Naive thymus-derived CD8-positive, alpha-beta T cell (primary cell): Measurements from ENCODE around the gene CHCHD4. TPM values are rescaled to one million over a fixed set of nuclear protein-coding genes. Genes with fewer than 3 reads are reported as not detected.

Experiments used
- ATAC-seq, 2 donors: fragments of 150-1000 bp; cut with Tn5 transposase in 1 of 2; sonication (Bioruptor Pico), chemical (Tn5 transposase) in 1 of 2; 1 replicate in 1 of 2; 2 replicates in 1 of 2; pipeline ENCODE4 v1.10.0; 2021; ENCODE audit warnings: mild to moderate bottlenecking in 2 of 2, moderate library complexity in 2 of 2
- POLR2A ChIA-PET: fragments of 350-600 bp; sonication (Branson Sonifier 250); formaldehyde crosslinking; loops from one replicate; lab custom pipeline; 2021; ENCODE audit warnings: antibody characterized with exemption; lab: Charles Lee
- DNase-seq, 10 donors: peaks; one replicate each; pipeline versions ENCODE4 v3.0.0 to v3.0.0-alpha.2; 2020 to 2022
- H3K27ac Mint-ChIP-seq, 10 donors: one replicate each; pipeline ENCODE4 v1.8.0; 2020 to 2022; ENCODE audit warnings: mild to moderate bottlenecking in 10 of 10, mixed read lengths in 10 of 10, moderate library complexity in 4 of 10, inconsistent platforms in 1 of 10
- H3K27me3 Mint-ChIP-seq, 5 donors: one replicate each; pipeline ENCODE4 v1.8.0; 2021 to 2022; ENCODE audit warnings: mixed read lengths in 5 of 5
- H3K36me3 Mint-ChIP-seq, 3 donors: one replicate each; pipeline ENCODE4 v1.8.0; 2020 to 2022; ENCODE audit warnings: mixed read lengths in 3 of 3, mild to moderate bottlenecking in 2 of 3, inconsistent platforms in 1 of 3
- H3K4me1 Mint-ChIP-seq, 4 donors: one replicate each; pipeline ENCODE4 v1.8.0; 2021 to 2022; ENCODE audit warnings: mixed read lengths in 4 of 4
- H3K4me3 Mint-ChIP-seq, 10 donors: one replicate each; pipeline ENCODE4 v1.8.0; 2020 to 2022; ENCODE audit warnings: mild to moderate bottlenecking in 10 of 10, mixed read lengths in 10 of 10, moderate library complexity in 6 of 10, inconsistent platforms in 1 of 10
- H3K9me3 Mint-ChIP-seq, 9 donors: one replicate each; pipeline ENCODE4 v1.8.0; 2020 to 2022; ENCODE audit warnings: mixed read lengths in 9 of 9, mild to moderate bottlenecking in 3 of 9, inconsistent platforms in 1 of 9, moderate library complexity in 1 of 9
- polyA plus RNA-seq, 3 donors: library from polyadenylated mRNA; unstranded; fragments of 300-500 nt; fragmentation: Illumina TruSeq; gene quantifications; one replicate each; pipeline ENCODE4 v1.2.3, GENCODE V29; 2021
- total RNA-seq, 8 experiments: library from RNA in 2 of 8; stranded (reverse) in 2 of 8; gene quantifications; one replicate each; pipeline ENCODE4 v1.2.3 and lab custom pipeline; 2021 to 2026

The CHCHD4 gene
- total RNA-seq (1 to 10 TPM; 9.1 to 9.6 TPM), polyA plus RNA-seq (10 to 100 TPM in 2 of 3 donors, 1 to 10 TPM in 1; 6.8 to 15.8 (median 11.5) TPM), total RNA-seq (lab: John Stamatoyannopoulos, UW) (2.0 to 21.2 (median 10.4) reads per million in 6 experiments)

GRCh38 chr3:14124615-14125192 is at the start of gene CHCHD4, which contains the start of gene TMEM43:
Gene CHCHD4 (minus strand): TSS chr3:14124870. CDS start chr3:14124676, 194 bp downstream.
Gene TMEM43 (plus strand): TSS chr3:14125052. CDS start chr3:14125194, 142 bp downstream.
- POLR2A ChIA-PET: interaction anchor here (0.9 to 7.7 kb wide), 16 partner anchors 8 to 1283 kb away, joined by 3 to 124 read pairs (median 4); partner anchors contain the start of genes CCDC174, LSM3, RPL32 and XPC
- Mint-ChIP-seq H3K4me3 (peak within 1 kb of the TSS; percentile 92 to 97 (median 95)), H3K4me1 (peaks cover 37 to 76% (median 64%) of the 10 kb centered on the region in 4 donors), H3K27ac (peak within 1 kb of the TSS; percentile 87 to 98 (median 96)), H3K9me3 (no peaks in the 10 kb centered on the region), H3K27me3 (no peaks in the 10 kb centered on the region), H3K36me3 (peaks cover 0 to 37% (median 11%) of the 10 kb centered on the region in 3 donors)
- DNase-seq (peak; percentile 96 to 100 (median 98)), ATAC-seq (peak; percentile 88 to 92)

GRCh38 chr3:14172496-14172895 is 47.8 kb upstream of the CHCHD4 start:
- POLR2A ChIA-PET: interaction anchor here (0.6 kb wide), 1 partner anchor 721 kb away, joined by 3 read pairs; no protein-coding TSS in a partner anchor
- H3K27ac Mint-ChIP-seq: no peak overlapping the region
- H3K4me1 Mint-ChIP-seq: peaks cover 46 to 72% (median 58%) of the 10 kb centered on the region in 4 donors
- H3K36me3 Mint-ChIP-seq: peaks cover 17 to 59% (median 42%) of the 10 kb centered on the region in 3 donors
- no peak overlapping the region for H3K4me3 Mint-ChIP-seq
- no peak for DNase-seq
- no peak for ATAC-seq
- H3K9me3 Mint-ChIP-seq: no peaks in the 10 kb centered on the region
- no peaks in the 10 kb centered on the region for H3K27me3 Mint-ChIP-seq

GRCh38 chr3:14170531-14171159 is 46.0 kb upstream of the CHCHD4 start:
- H3K27me3 Mint-ChIP-seq: no peaks in the 10 kb centered on the region
- ATAC-seq (no peak), DNase-seq (no peak)
- peaks cover 40 to 69% (median 49%) of the 10 kb centered on the region in 4 donors for H3K4me1 Mint-ChIP-seq
- H3K36me3 Mint-ChIP-seq: peaks cover 21 to 78% (median 56%) of the 10 kb centered on the region in 3 donors
- peak overlapping the region in 1 of 10 donors; percentile 4 for H3K4me3 Mint-ChIP-seq
- no peaks in the 10 kb centered on the region for H3K9me3 Mint-ChIP-seq
- POLR2A ChIA-PET: no interaction called here
- peak overlapping the region in 1 of 10 donors; percentile 14 for H3K27ac Mint-ChIP-seq

- H3K36me3 Mint-ChIP-seq: peaks cover 21 to 85% (median 64%) of the 10 kb centered on the region in 3 donors
- peaks cover 32 to 62% (median 41%) of the 10 kb centered on the region in 4 donors for H3K4me1 Mint-ChIP-seq
- H3K4me3 Mint-ChIP-seq: no peak overlapping the region
- ATAC-seq: no peak
- DNase-seq: no peak
- no peak overlapping the region for H3K27ac Mint-ChIP-seq
- POLR2A ChIA-PET: no interaction called here
- H3K27me3 Mint-ChIP-seq: no peaks in the 10 kb centered on the region
- H3K9me3 Mint-ChIP-seq: no peaks in the 10 kb centered on the region
Measured at GRCh38 chr3:14169871-14170270, 45.2 kb upstream of the CHCHD4 start.

- ATAC-seq (no peak), DNase-seq (no peak)
- Mint-ChIP-seq H3K4me3 (no peak overlapping the region), H3K4me1 (peaks cover 27 to 57% (median 38%) of the 10 kb centered on the region in 4 donors), H3K9me3 (no peaks in the 10 kb centered on the region), H3K27ac (no peak overlapping the region), H3K27me3 (no peaks in the 10 kb centered on the region), H3K36me3 (peaks cover 21 to 90% (median 68%) of the 10 kb centered on the region in 3 donors)
- POLR2A ChIA-PET: no interaction called here
Measured at GRCh38 chr3:14169435-14169834, 44.8 kb upstream of the CHCHD4 start.

GRCh38 chr3:14166877-14167603 is 42.4 kb upstream of the CHCHD4 start:
- ATAC-seq: no peak

GRCh38 chr3:14162178-14162577 is 37.5 kb upstream of the CHCHD4 start:
- H3K27ac Mint-ChIP-seq: peak overlapping the region in 1 of 10 donors; percentile 28
- peaks cover 33 to 99% (median 88%) of the 10 kb centered on the region in 3 donors for H3K36me3 Mint-ChIP-seq
- POLR2A ChIA-PET: interaction anchor here (0.7 kb wide), 1 partner anchor 9 kb away, joined by 3 read pairs; no protein-coding TSS in a partner anchor
- no peak for DNase-seq
- peaks cover 0 to 20% (median 12%) of the 10 kb centered on the region in 9 donors for H3K9me3 Mint-ChIP-seq
- H3K4me1 Mint-ChIP-seq: peaks cover 2 to 29% (median 18%) of the 10 kb centered on the region in 4 donors
- H3K4me3 Mint-ChIP-seq: no peak overlapping the region
- no peak for ATAC-seq
- no peaks in the 10 kb centered on the region for H3K27me3 Mint-ChIP-seq

More at GRCh38 chr3:14166877-14167603, 42.4 kb upstream of the CHCHD4 start:
- Mint-ChIP-seq H3K4me1 (peaks cover 12 to 38% (median 27%) of the 10 kb centered on the region in 4 donors), H3K36me3 (peaks cover 32 to 100% (median 88%) of the 10 kb centered on the region in 3 donors), H3K27ac (peak overlapping the region in 2 of 10 donors; percentile 37 to 54), H3K9me3 (peaks cover 0 to 9% (median 4%) of the 10 kb centered on the region in 9 donors), H3K4me3 (no peak overlapping the region), H3K27me3 (no peaks in the 10 kb centered on the region)
- POLR2A ChIA-PET: interaction anchor here (1.3 kb wide), 1 partner anchor 9 kb away, joined by 5 read pairs; no protein-coding TSS in a partner anchor
- no peak for DNase-seq

GRCh38 chr3:14161282-14161681 is 36.6 kb upstream of the CHCHD4 start:
- H3K36me3 Mint-ChIP-seq: peaks cover 32 to 99% (median 87%) of the 10 kb centered on the region in 3 donors
- DNase-seq (no peak), ATAC-seq (no peak)
- H3K4me3 Mint-ChIP-seq: no peak overlapping the region
- H3K27ac Mint-ChIP-seq: no peak overlapping the region
- H3K9me3 Mint-ChIP-seq: peaks cover 0 to 20% (median 12%) of the 10 kb centered on the region in 9 donors
- H3K4me1 Mint-ChIP-seq: peaks cover 10 to 31% (median 18%) of the 10 kb centered on the region in 4 donors
- H3K27me3 Mint-ChIP-seq: no peaks in the 10 kb centered on the region
- POLR2A ChIA-PET: interaction anchor here (0.7 kb wide), 1 partner anchor 8 kb away, joined by 3 read pairs; no protein-coding TSS in a partner anchor

- Mint-ChIP-seq H3K27ac (no peak overlapping the region), H3K4me3 (no peak overlapping the region), H3K4me1 (peaks cover 20 to 42% (median 28%) of the 10 kb centered on the region in 4 donors)
Measured at GRCh38 chr3:14159426-14159825, 34.8 kb upstream of the CHCHD4 start.

GRCh38 chr3:14158370-14158769 is 33.7 kb upstream of the CHCHD4 start:
- Mint-ChIP-seq H3K4me1 (peaks cover 22 to 51% (median 36%) of the 10 kb centered on the region in 4 donors), H3K36me3 (peaks cover 37 to 97% (median 67%) of the 10 kb centered on the region in 3 donors), H3K4me3 (no peak overlapping the region), H3K27ac (peak overlapping the region in 1 of 10 donors; percentile 71), H3K9me3 (peaks cover 0 to 20% (median 12%) of the 10 kb centered on the region in 9 donors), H3K27me3 (no peaks in the 10 kb centered on the region)
- ATAC-seq (no peak), DNase-seq (no peak)
- POLR2A ChIA-PET: interaction anchor here (1.6 kb wide), 1 partner anchor 20 kb away, joined by 6 read pairs; the partner anchor contains the start of genes LSM3 and XPC

More at GRCh38 chr3:14159426-14159825, 34.8 kb upstream of the CHCHD4 start:
- peaks cover 0 to 20% (median 12%) of the 10 kb centered on the region in 9 donors for H3K9me3 Mint-ChIP-seq
- peaks cover 32 to 97% (median 76%) of the 10 kb centered on the region in 3 donors for H3K36me3 Mint-ChIP-seq
- ATAC-seq (no peak), DNase-seq (no peak)
- no peaks in the 10 kb centered on the region for H3K27me3 Mint-ChIP-seq
- POLR2A ChIA-PET: interaction anchor here (1.6 kb wide), 1 partner anchor 19 kb away, joined by 6 read pairs; the partner anchor contains the start of genes LSM3 and XPC

- Mint-ChIP-seq H3K4me3 (peak overlapping the region in 1 of 10 donors; percentile 27), H3K9me3 (peaks cover 0 to 20% (median 12%) of the 10 kb centered on the region in 9 donors), H3K36me3 (peaks cover 33 to 97% (median 63%) of the 10 kb centered on the region in 3 donors), H3K4me1 (peaks cover 22 to 51% (median 36%) of the 10 kb centered on the region in 4 donors), H3K27me3 (no peaks in the 10 kb centered on the region), H3K27ac (peak overlapping the region in 2 of 10 donors; percentile 71)
- ATAC-seq (no peak), DNase-seq (no peak)
- POLR2A ChIA-PET: interaction anchor here (0.6 to 0.9 kb wide), 2 partner anchors 21 to 736 kb away, joined by 3 read pairs; partner anchors contain the start of genes LSM3 and XPC
Measured at GRCh38 chr3:14157951-14158350, 33.3 kb upstream of the CHCHD4 start.
